IPS-11a (cell line): ENCODE data around the gene CADM2.

Source experiments
- H3K4me3 ChIP-seq: one replicate; pipeline ENCODE4 v1.5.1; 2013; ENCODE audit warnings: low read depth, low read length, control low read depth

CADM2 gene

DNA sequence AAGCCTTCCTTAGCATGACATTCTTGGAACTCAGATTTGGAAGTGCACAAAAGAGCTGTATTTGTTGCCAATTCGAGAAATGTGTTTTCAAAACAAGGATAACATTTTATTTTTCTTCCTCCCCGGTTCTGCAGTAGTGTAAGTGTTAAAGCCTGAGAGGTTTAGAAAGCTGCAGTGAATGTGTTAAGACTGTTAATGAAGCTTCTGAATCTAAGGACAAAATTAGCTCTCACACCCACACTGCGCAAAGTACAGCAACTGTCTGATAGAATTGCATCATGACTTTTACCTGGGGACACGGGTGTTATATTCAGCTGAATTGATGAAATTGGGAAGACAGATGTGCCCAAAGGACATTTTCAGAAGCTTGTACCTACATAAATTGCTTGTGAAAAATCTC is 344.4 kb downstream of the CADM2 start:
- H3K4me3 ChIP-seq = no peak overlapping the region

DNA sequence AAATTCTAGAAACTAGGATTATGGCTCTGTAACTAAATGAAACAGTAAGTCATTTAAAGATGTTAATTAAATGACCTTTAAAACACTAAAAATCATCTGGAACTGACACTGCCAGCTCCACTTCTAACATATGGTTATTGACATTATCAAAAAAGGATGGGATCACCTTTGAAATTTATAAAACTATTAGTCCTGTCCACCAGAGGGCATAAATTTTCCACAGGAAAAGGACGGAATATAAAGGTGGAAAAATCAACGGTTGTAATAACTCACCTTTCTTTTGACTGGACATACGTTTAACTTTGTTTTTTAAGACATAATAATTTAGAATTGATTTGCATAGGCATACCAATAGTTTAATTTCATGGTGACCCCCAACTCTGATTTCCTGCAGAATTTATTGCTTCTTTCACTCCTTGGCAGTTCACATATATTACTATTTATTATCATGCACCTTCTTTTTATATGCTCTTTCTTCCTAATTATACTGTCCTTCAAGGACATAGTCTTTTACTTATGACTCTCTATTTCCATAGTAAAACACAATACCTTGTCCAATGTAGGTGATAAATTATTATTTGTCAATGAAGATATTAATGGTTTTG is 345.7 kb downstream of the CADM2 start:
- no peak overlapping the region for H3K4me3 ChIP-seq

DNA sequence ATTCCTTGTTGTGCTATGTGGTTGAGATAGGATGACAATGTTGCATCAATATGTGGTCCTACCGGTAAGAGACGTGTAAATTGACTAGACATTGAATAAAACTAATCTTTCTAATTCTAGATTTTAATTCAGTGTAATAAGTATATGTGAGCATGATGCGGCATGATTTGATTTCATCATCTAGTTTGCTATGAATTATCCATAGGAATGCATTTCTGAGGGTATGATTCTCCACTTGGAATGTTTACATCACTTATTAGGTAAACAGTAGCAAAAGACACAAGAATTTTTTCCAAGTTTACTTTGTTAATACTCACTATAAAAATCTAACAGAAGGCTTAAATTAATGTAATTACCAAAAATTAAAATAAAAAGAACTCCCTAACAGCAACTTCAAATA is 353.5 kb downstream of the CADM2 start:
- H3K4me3 ChIP-seq = no peak overlapping the region

DNA sequence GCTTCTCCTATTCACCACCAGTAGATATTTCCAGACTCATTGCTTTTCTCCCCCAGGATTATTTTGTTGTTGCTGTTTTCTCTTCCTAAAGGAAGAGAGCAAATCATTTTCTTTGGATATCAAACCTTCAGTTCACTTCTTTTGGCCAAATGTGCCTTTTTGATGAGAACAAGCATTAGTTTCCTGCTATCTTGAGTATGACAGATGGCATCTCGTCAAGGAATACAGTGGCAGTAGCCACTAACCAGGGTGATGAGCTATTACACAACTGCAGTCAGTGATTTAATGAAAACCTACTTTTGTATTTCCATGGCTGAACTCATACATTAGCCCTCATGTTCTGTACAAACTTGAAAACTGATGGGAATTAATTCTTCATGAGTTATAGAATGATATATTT is 354.6 kb downstream of the CADM2 start:
- no peak overlapping the region for H3K4me3 ChIP-seq

DNA sequence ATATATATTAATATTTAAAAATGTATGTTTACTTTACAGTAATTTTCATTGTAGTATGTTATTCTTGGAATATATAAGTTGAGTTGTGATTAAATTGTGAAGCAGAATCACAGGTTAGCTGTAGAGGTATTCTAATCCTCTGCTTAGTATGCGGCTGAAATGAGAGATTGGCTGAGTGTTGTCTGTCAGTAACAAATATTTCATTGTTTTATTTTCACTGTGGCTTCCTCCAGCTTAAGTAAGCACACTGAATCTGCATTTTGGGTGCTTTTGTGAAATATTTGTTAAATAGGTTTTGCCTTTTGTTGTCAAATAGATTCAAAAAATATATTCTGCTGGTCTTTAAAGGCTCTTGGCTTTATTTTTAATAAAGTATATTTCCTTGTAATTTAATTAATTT is 357.5 kb downstream of the CADM2 start:
- H3K4me3 ChIP-seq = no peak overlapping the region

DNA sequence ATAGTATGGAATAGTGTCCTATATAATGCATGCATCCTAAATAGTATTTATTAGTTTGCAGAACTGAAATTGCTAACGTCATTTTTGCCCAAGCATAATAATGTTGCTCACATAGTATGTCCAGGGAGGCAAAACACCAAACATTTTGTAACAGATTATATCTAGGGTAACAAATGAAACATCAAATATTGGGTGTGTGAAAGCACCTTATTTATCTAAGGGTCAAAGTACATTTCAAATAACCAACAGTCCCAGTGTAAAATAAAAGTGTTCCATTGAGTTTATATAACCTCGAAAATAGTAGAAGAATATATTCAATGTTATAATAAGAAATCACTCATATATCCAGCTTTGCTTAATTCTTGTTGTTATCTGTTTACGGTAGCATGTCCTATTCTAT is 363.1 kb downstream of the CADM2 start:
- no peak overlapping the region for H3K4me3 ChIP-seq

DNA sequence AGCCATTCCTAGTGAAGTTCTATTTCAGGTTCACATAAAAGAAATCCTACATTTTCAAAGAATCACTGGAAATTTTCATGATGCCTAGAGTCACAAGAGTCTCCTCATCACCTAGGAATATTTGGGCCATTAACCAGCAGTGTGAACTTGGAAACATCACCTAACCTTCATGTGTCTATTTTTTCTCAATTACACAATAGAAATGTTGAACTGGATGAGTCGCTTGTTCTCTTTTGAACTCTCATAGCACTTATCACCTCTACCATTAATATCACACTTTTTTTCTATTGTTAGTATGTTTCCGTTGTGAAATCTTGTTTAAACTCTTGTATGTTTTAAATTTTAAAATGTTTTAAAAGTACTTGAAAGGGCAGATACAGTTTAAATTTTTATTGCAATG is 371.3 kb downstream of the CADM2 start:
- H3K4me3 ChIP-seq = no peak overlapping the region

DNA sequence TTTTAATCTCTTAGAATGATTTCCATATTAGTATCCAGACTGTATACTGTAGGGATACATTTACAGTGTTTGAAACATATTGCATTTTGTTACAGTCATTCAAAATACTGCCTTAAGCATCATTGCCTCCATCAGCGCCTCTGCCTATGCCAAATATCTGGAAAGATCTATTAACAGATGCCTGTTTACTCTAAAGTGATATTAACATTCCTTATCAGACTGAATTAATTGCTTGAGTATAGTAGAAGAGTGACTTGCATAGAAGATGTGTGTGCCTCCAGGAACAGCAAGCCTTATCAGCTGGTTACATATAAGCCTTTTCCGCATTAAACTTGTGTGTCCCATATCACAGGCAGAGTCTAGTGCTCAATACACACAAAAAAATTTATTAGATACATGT is 379.1 kb downstream of the CADM2 start:
- no peak overlapping the region for H3K4me3 ChIP-seq

DNA sequence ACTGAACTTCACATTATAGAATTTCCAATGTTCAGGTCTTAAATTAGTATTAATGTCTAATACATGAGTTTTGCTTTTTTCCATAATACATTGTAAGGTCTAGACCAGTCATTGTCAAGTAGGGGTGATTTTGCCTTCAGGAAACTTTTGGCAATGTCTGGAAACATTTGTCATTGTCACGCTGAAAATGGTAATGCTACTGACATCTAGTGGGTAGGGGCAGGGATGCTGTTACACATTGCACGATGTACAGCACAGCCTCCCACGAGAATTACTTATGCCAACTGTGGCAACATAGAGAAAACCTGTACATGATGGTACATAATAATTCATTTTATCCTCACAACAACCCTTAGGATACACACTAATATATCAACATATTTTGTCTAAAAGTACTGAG is 384.1 kb downstream of the CADM2 start:
- no peak overlapping the region for H3K4me3 ChIP-seq

DNA sequence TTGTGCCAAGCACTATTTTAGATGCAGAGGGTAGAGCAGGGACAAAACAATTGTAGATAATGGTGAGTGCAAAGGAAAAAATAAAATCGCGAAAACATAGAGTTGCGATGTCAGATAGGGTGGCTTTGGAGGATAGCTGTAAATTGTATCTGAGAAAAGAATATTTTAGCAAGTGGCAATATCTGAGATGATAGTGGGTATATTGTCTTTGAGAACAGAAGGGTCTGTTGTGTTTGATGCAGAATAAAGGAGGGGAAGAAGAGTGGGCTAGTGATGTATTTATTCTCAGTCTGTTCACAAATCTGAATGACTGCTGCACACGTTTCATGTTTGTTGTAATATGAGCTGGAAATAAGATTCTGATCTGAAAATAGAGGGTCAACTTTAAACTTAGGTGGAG is 396.8 kb downstream of the CADM2 start:
- H3K4me3 ChIP-seq = no peak overlapping the region

DNA sequence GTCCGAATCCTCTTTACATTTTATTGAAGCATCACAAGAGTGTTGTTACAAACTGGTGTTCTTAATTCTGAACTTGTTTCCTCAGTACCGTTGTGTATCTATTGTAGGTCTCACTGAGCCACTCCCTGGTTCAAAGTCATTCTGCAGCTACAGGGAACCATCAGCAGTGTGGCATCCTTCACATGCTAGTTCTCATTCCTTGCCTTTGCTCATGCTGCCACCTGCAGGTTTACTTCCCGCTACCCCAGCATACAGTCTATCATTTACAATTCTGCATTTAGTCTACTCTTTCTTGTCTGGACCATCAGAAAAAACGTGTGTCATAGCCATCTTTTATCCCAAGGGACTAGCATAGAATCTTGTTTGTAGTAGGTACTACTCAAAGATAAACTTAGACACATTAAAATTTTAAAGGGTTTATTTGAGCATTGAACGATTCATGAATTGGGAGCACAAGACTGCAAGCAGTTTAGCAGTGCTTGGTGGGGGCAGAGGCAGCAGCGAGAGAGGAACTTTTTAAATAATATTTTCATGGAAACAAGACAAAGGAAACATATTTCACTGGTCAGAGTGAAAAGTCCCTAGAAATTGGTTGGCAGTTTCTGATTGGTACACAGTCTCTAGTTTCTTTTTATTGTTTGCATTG is 402.1 kb downstream of the CADM2 start:
- no peak overlapping the region for H3K4me3 ChIP-seq

DNA sequence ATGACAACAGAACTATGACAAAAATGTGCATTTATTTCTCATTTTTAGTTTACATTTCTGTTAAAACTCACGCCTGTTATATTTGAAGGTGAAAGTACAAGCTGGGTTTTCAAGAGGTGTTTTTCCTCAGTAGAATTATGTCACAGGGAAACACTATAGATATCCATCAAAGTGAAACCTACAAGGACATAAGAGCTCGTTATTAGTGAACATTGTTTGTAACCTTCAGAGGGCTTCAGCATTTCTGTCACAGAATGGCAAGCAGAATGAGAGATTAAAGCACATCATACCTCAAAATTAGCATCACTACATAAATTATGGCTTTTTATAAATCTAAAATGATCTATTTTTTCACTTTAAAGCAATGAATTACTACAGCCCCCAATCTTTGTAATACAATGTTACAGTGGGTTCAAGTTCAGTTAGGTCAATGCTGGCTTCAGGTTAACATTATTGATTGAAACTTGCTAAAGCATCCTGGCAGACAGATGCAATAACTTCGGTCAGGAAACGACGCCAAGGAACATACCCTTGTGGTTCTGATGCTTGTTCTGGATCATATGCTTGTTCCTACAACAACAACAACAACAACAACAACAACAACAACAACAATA is 405.6 kb downstream of the CADM2 start:
- no peak overlapping the region for H3K4me3 ChIP-seq

DNA sequence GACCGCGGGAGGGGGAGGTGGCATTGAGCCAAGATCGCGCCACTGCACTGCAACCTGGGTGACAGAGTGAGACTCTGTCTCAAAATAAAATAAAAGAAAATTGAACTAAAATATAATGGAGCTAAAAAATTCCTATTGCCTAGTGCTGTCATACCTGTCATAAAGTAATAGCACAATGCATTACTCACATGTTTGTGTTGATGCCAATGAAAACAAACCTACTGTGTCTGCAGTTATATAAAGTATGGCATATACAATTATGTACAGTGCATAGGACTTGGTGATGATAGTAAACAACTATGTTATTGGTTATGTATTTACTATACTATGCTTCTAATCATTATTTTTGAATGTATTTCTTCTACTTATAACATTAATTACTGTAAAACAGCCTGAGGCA is 411.6 kb downstream of the CADM2 start:
- H3K4me3 ChIP-seq = no peak overlapping the region

DNA sequence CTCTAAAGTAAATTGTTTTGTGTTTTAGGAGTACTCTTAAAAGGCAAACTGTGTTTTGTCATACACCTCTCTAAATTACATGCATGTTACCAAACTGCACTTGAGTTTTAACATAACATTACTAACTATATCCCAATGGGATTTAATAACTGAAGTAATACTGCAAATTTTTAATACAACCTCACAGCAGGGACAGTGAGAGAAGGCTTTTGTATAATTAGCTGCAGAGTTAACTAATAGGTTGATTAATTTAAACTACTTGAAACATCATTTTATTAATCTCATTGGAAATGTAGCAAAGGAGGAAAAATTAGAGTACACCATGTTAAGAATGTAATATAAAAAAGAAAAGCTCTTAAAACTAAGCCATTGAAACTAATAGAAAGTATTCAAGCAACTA is 417.3 kb downstream of the CADM2 start:
- H3K4me3 ChIP-seq = no peak overlapping the region

DNA sequence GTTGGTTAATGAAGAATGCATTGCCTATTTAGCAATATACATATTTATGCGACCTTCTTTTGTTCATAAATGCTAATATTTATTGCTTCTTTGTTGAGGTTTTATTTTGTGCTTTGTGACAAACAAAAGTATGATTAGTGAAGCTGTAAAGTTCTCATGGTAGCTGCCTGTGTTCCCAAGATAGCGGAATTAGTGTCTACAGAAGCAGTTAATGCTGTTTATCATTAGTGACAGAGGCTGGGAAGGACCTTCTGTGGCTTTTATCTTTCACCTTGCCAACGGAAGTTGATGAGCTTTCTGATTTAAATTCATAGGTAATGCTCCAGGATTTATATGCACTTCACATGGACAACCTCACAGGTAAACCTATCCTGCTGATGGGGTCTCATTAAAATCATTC is 418.3 kb downstream of the CADM2 start:
- H3K4me3 ChIP-seq = no peak overlapping the region

DNA sequence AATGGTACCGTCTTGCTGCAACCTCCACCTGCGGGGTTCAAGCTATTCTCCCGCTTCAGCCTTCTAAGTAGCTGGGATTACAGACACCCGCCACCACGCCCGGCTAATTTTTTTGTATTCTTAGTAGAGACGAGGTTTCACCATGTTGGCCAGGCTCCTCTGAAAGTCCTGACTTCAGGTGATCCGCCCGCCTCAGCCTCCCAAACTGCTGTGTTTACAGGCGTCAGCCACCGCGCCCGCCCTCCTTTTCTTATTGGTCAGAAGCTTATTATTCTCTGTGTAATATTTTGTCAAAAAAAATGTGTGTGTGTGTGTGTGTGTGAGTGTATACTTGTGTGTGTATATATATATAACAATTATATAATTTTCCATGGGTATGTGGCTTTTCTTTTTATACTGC is 425.6 kb downstream of the CADM2 start:
- no peak overlapping the region for H3K4me3 ChIP-seq

DNA sequence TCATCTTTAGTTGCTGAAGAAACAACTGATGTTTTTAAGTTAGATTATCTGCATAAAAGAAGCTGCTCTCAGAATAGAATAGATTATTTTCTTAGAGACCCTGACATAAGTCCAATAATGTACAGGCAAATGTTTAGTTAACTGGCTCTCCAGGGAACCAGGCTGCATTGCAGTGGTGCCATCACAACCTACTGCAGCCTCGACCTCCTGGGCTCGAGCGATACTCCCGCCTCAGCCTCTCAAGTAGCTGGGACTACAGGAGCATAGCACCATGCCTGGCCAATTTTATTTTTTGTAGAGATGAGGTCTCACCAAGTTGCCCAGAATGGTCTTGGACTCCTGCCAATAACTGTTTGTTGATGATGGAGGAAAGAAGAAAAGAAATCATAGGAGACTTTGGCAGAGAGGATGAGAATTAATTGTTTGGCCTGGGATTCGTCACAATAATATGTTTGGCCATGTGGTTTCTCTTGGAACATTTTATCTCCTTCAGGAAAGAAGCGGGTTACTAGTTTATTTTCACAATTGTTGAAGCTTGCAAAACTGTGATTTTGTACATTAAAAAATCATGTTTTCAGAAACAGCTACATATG is 429.2 kb downstream of the CADM2 start:
- H3K4me3 ChIP-seq = no peak overlapping the region

DNA sequence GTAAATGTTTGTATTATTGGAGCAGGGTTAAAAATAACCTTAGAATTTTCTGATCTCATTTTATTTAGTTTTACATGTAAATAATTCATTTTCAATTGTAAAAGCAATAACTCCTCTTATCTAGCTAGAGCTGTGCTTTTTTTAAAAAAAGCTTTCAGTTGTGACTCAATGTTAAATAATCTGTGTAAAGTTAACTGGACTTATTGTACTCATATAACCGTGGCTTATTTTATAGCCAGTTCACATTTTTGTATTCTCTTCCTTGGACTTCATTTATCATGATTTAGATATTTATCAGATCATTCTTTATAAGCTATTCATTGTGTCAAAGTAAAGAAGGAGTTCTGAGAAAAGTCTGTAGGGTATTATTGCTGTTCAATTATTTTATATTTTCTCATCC is 435.6 kb downstream of the CADM2 start:
- no peak overlapping the region for H3K4me3 ChIP-seq

DNA sequence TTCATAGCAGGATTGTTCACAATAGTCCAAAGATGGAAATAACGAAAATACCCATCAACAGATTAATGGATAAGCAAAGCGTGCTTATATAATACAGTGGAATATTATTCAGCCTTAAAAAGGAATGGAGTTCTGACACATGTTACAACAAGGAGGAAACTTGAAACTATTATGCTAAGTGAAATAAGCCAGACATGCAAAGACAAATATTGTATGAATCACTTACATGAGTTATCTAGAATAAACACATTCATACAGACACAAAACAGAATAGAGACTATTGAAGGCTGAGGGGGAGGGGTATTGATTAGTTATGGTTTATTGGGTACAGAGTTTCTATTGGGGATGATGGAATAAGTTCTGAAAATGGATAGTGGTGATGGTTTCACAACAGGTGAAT is 438.6 kb downstream of the CADM2 start:
- H3K4me3 ChIP-seq = no peak overlapping the region

DNA sequence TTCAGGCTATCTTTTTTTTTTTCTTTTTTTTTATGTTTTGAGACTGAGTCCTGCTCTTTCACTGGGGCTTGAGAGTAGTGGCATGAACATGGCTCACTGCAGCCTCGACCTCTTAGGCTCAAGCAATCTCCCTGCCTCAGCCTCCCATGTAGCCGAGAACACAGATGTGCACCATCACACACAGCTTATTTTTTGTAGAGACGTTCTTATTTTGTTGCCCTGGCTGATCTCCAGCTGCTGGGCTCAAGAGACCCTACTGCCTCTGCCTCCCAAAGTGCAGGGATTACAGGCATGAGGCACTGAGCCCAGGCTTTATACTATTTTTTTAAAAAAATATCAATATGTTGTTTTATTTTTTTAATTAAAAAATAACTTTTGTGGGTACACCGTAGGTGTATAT is 467.3 kb downstream of the CADM2 start:
- H3K4me3 ChIP-seq = no peak overlapping the region

DNA sequence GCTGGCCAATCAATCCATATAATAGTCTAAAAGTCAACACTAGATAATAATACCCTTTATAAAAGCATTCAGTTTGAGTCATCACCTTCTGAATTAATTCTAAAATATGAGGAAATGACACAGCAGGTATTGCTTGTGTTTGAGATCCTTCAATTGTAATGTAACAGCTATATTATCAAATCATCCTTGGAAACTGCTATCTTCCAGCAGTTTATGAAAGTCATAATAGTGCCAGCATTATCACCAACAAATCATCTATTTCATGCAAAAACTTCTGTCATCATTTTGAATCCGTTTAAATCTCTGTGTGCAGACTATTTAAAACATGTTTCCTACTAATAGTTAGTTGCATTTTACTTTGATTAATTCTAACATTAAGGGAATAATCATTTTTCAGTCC is 468.7 kb downstream of the CADM2 start:
- H3K4me3 ChIP-seq = no peak overlapping the region

DNA sequence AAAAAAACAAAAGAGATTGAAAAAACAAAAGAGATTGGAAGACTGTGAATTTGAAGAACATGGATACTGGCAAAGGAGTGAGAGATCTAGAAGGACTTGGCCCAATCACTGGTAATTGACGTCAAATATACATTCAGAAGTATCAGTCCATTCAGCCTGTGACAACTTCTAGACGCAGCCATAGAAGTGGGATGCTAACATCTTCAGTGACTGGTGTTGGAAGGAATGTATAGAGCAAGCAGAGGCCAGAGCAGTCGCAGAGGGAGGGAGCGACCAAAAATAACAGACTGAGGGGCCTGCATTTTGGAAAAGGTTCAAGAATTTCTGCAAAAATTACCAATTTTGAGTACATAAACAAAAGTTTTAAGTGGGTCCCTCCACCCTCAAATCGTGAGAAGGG is 473.3 kb downstream of the CADM2 start:
- H3K4me3 ChIP-seq = no peak overlapping the region
